ENCODE measurements around the gene MINDY4. TPM values are rescaled to one million over a fixed set of nuclear protein-coding genes. Genes with fewer than 3 reads are reported as not detected.
A peak's percentile ranks its signal among the peaks of the same experiment; 100 is the strongest.

Gene MINDY4
- total and polyA plus RNA-seq, 8 donors, result 2.9 to 4.9 (median 3.6) TPM

GRCh38 chr7:30843741-30844482, 72.7 kb downstream of the MINDY4 start:
- ATAC-seq, result no peak
- Histone ChIP-seq H3K9me3 (no peaks in the 10 kb centered on the region), H3K4me3 (no peak overlapping the region), H3K27ac (no peak overlapping the region), H3K27me3 (no peaks in the 10 kb centered on the region), H3K4me1 (no peaks in the 10 kb centered on the region), H3K36me3 (no peaks in the 10 kb centered on the region)
- 94 to 98% methylated on average over 11 of the region's 11 CpGs for WGBS, 2 donors
- DNase-seq, result no peak
- intact Hi-C loops (cut with DNase I), result no loop called here
- TF ChIP-seq, protein P1, sequence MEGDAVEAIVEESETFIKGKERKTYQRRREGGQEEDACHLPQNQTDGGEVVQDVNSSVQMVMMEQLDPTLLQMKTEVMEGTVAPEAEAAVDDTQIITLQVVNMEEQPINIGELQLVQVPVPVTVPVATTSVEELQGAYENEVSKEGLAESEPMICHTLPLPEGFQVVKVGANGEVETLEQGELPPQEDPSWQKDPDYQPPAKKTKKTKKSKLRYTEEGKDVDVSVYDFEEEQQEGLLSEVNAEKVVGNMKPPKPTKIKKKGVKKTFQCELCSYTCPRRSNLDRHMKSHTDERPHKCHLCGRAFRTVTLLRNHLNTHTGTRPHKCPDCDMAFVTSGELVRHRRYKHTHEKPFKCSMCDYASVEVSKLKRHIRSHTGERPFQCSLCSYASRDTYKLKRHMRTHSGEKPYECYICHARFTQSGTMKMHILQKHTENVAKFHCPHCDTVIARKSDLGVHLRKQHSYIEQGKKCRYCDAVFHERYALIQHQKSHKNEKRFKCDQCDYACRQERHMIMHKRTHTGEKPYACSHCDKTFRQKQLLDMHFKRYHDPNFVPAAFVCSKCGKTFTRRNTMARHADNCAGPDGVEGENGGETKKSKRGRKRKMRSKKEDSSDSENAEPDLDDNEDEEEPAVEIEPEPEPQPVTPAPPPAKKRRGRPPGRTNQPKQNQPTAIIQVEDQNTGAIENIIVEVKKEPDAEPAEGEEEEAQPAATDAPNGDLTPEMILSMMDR (IDR thresholded peaks at IDR 0.05), result no peak
- no peak for FAIRE-seq

DNA sequence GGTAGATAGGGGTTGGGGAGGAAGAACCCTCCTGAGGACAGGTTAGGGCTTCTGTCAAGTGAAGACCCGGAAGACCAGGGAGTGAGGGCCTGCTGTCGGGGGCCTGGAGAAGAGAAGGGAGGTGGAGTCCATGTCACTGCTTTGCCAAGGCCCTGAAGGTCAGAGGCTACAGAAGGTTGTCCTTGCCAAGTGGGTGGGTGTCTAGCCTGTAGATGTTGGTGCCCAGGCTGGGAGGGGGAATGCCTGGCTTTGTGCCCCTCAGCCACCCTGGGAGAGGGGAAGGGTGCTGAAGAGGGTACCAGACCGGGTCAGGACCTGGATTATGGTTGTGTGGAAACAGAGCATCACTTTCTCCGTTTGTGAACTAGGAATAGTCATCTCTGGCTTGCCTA, 73.3 kb downstream of the MINDY4 start:
- Histone ChIP-seq H3K27ac (no peak overlapping the region), H3K9me3 (no peaks in the 10 kb centered on the region), H3K4me3 (no peak overlapping the region), H3K27me3 (no peaks in the 10 kb centered on the region), H3K36me3 (no peaks in the 10 kb centered on the region), H3K4me1 (no peaks in the 10 kb centered on the region)
- intact Hi-C loops (cut with DNase I), result no loop called here
- TF ChIP-seq, protein P1 (IDR thresholded peaks at IDR 0.05), result no peak
- FAIRE-seq (no peak), DNase-seq (no peak), ATAC-seq (no peak)
- 90 to 100% methylated on average over 4 of the region's 4 CpGs for WGBS, 2 donors

DNA sequence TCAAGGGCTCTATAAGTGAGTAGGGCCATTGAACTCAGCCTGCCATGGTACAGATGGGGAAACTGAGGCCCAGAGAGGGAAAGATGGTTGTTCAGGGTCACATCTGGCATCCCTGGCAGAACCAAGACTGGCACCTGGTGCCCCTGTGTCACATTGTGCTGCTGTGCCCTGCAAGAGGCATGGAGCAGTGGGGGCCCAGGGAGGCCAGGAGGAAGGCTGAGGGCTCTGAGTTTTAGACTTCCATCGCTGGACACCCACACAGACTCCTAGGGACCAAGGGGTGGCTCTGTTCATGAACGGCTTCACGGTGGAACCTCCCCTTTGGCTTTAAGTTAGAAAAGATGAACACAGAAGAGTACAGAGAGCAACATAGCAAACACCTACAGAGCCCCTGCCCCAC, 73.7 kb downstream of the MINDY4 start:
- ATAC-seq, result no peak
- Histone ChIP-seq H3K27me3 (no peaks in the 10 kb centered on the region), H3K36me3 (no peaks in the 10 kb centered on the region), H3K4me1 (no peaks in the 10 kb centered on the region), H3K9me3 (no peaks in the 10 kb centered on the region), H3K4me3 (no peak overlapping the region), H3K27ac (no peak overlapping the region)
- FAIRE-seq, result no peak
- TF ChIP-seq, protein P1 (IDR thresholded peaks at IDR 0.05), result no peak
- DNase-seq, result no peak
- intact Hi-C loops (cut with DNase I), result no loop called here
- WGBS, 2 donors, result 93% methylated on average over 3 of the region's 3 CpGs

DNA sequence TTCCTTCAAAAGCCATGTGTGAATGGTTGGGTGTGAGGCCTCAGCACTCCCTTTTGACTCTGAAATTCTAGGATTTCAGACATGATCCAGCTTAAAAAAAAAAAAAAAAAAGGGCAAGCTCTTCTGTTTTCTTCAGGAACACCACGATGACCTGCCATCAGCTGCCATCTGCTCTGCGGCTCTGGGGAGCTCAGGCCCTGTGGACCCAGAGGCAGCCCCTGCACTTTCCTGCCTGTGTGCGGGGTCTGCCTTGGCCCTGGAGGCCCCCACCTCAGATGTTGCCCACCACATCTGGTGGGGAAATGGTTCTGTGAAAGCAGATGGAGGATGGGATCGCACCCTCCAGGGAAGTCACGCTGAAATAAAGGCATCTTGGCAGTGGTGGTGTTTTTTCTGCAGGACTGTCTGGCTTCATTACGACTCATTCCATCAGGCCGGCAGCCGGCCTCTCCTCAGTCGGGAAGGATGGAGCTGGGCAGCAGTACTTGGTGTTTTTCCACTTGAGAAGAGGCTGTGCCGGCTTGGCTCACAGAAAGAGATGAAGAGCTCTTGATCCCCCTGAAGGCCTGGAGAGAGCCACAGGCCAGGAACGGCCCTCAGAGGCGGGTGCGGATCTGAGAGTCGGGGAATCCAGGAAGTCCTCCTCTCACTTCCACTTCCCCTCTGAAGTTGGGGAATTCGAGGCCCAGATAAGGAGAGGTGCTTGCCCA, 74.4 kb downstream of the MINDY4 start:
- DNase-seq (no peak), ATAC-seq (peak in 1 of 4 donors; percentile 31), FAIRE-seq (no peak)
- Histone ChIP-seq H3K27ac (peak overlapping the region in 1 of 4 donors; percentile 34), H3K9me3 (no peaks in the 10 kb centered on the region), H3K4me3 (no peak overlapping the region), H3K27me3 (no peaks in the 10 kb centered on the region), H3K36me3 (no peaks in the 10 kb centered on the region), H3K4me1 (no peaks in the 10 kb centered on the region)
- intact Hi-C loops (cut with DNase I), result no loop called here
- TF ChIP-seq, protein P1 (IDR thresholded peaks at IDR 0.05), result no peak
- 80 to 83% methylated on average over 12 to 15 of the region's 15 CpGs for WGBS, 2 donors

GRCh38 chr7:30846378-30846777, 75.2 kb downstream of the MINDY4 start:
- peak in 3 of 4 donors; percentile 50 to 66 (median 57) for ATAC-seq
- intact Hi-C loops (cut with DNase I), result no loop called here

More at GRCh38 chr7:30846378-30846777, 75.2 kb downstream of the MINDY4 start:
- Histone ChIP-seq H3K27ac (peak overlapping the region in 1 of 4 donors; percentile 34), H3K4me1 (no peaks in the 10 kb centered on the region), H3K4me3 (no peak overlapping the region), H3K27me3 (no peaks in the 10 kb centered on the region), H3K9me3 (no peaks in the 10 kb centered on the region), H3K36me3 (no peaks in the 10 kb centered on the region)
- FAIRE-seq, result no peak
- 71 to 75% methylated on average over 6 of the region's 6 CpGs for WGBS, 2 donors
- TF ChIP-seq, protein P1 (IDR thresholded peaks at IDR 0.05), result no peak
- DNase-seq, result peak in 3 of 6 donors; percentile 24 to 52 (median 45)
